Measurements from ENCODE around the gene SIDT1. TPM values are rescaled to one million over a fixed set of nuclear protein-coding genes. Genes with fewer than 3 reads are reported as not detected.

SIDT1 gene
- total RNA-seq, 1 experiment from 2014 or later, result not detected

- no CpG with 5 or more reads among the region's 66 CpGs for whole genome bisulfite sequencing (ENCODE audit: extremely low coverage, insufficient read length, low lambda C conversion rate)
- no peak overlapping the region for H2BK15ac ChIP-seq (ENCODE audit: low read depth, low read length)
- no peaks in the 10 kb centered on the region for H4K20me1 ChIP-seq (ENCODE audit: control insufficient read depth, insufficient read depth, insufficient read length)
- no peaks in the 10 kb centered on the region for H3K9me3 ChIP-seq (ENCODE audit: control insufficient read depth, low read depth, low read length)
- no peak overlapping the region for H2BK120ac ChIP-seq (ENCODE audit: low read depth, low read length, poor library complexity, severe bottlenecking)
- peak overlapping the region; percentile 43; the same call in 1 of the 2 replicates for H3K14ac ChIP-seq (ENCODE audit: insufficient read depth, low read length)
- H3K56ac ChIP-seq (ENCODE audit: insufficient read length, low read depth, low read length), result no peak overlapping the region
- no peak overlapping the region for H3K27ac ChIP-seq (ENCODE audit: insufficient read length, low read depth, low read length)
- H3K27me3 Mint-ChIP-seq (ENCODE audit: low read depth), result peaks cover 77% of the 10 kb centered on the region
- H3K4ac ChIP-seq (ENCODE audit: low read depth, low read length), result no peak overlapping the region
- H3K18ac ChIP-seq (ENCODE audit: insufficient read length, low read depth, low read length), result peak overlapping the region; percentile 15
- no peak overlapping the region for H4K91ac ChIP-seq (ENCODE audit: insufficient read length, low read depth, low read length)
- H3T11ph ChIP-seq (ENCODE audit: low read length), result no peak overlapping the region
- peaks cover 13% of the 10 kb centered on the region for H3K23me2 ChIP-seq (ENCODE audit: insufficient read length, low read depth, low read length, poor library complexity, severe bottlenecking)
- H2BK12ac ChIP-seq (ENCODE audit: insufficient read length, low read depth, low read length), result no peak overlapping the region
- H3K4me3 Mint-ChIP-seq, result peak overlapping the region; percentile 75 to 91
- H3K9me3 Mint-ChIP-seq, result peaks cover 2 to 3% of the 10 kb centered on the region in 2 experiments; a peak in 2 of 5 replicates
- peaks cover 40% of the 10 kb centered on the region for H3K27me3 ChIP-seq (ENCODE audit: insufficient read depth, low read length)
- no peak overlapping the region for H2BK20ac ChIP-seq (ENCODE audit: low read depth, low read length, poor library complexity, severe bottlenecking)
- no peaks in the 10 kb centered on the region for H3K79me2 ChIP-seq (ENCODE audit: insufficient read depth, low read length)
- no peak for TF ChIP-seq CTCF (conservative IDR thresholded peaks at IDR 0.05)
- peak; percentile 44 for DNase-seq
- no peaks in the 10 kb centered on the region for H3K79me1 ChIP-seq (ENCODE audit: insufficient read depth, low read depth, low read length, poor library complexity, severe bottlenecking)
- H3K36me3 Mint-ChIP-seq (ENCODE audit: insufficient read depth in 1 of 3, low read depth in 3 of 3), result peaks cover 0 to 3% (median 0%) of the 10 kb centered on the region in 3 experiments; a peak in 1 of 7 replicates
- no peak overlapping the region for H2AFZ ChIP-seq (ENCODE audit: low read length)
- H3K23ac ChIP-seq (ENCODE audit: insufficient read length, low read depth, low read length), result no peak overlapping the region
- no peak overlapping the region for H4K8ac ChIP-seq (replicated peaks; ENCODE audit: insufficient read length, low read depth, low read length)
- no peaks in the 10 kb centered on the region for H3K4me1 ChIP-seq (ENCODE audit: insufficient read depth, low read length)
- H3K4me2 ChIP-seq (ENCODE audit: insufficient read depth, insufficient read length, low read length), result peak overlapping the region; percentile 98
- no peak overlapping the region for H4K5ac ChIP-seq (ENCODE audit: insufficient read length, low read depth, low read length)
- peaks cover 15 to 16% of the 10 kb centered on the region in 2 experiments for H3K4me1 Mint-ChIP-seq
- H2AK5ac ChIP-seq (ENCODE audit: insufficient read length, low read length), result no peak overlapping the region
- no peak overlapping the region for H3K9ac ChIP-seq (ENCODE audit: extremely low read depth, insufficient read length, low read length)
- H2BK5ac ChIP-seq (ENCODE audit: insufficient read length, low read length), result no peak overlapping the region
- H3K27ac Mint-ChIP-seq, result no peak overlapping the region
Measured at GRCh38 chr3:113532698-113533533, 561 bp downstream of the SIDT1 start.

Measured in H9 (cell line).